ENCODE data around the gene FAF1.

The FAF1 gene

DNA sequence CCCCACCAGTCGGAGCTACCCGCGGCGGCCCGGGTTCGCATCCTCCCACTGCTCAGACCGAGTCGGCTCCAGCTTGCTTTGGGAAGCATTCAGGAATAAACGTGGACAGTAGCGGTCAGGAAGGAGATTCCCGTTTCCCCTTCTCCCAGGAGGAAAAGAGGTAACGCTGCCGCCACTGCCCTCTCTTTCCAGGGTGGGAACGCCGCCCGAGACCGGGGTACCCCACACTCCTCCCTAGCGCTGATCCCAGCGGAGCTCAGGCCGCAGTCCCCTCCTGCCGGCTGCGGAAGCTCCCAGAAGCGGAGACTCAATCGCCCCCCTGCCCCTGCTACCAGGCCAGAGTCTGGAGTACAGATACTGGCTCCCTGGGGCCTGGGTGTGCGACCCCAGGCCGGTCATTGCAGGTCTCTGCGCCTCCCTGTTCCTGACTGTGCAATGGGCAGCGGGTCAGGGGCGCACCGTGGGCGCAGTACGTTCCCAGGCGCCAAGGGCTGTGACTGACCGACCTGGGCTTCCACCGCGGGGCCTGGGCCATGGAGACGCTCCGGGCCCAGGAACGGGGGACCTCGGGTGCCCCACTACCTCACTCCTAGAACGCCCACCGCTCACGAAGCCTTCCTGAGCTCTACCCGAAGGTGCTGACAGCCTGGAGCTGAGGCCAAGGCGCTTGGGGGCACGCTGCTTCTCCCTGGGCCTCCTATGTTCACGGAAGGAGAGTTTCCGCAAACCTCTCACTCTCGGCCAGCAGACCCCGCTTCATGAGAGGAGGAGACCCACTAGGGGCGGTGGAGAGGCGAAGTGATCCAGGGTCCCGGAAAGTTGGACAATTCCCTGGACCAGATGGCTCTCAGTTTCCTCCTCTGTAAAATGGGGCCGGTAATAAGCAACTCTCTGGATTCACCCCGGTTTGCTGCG lies 544.6 kb downstream of the FAF1 start:
- no peak for DNase-seq (ENCODE audit: low spot score)

DNA sequence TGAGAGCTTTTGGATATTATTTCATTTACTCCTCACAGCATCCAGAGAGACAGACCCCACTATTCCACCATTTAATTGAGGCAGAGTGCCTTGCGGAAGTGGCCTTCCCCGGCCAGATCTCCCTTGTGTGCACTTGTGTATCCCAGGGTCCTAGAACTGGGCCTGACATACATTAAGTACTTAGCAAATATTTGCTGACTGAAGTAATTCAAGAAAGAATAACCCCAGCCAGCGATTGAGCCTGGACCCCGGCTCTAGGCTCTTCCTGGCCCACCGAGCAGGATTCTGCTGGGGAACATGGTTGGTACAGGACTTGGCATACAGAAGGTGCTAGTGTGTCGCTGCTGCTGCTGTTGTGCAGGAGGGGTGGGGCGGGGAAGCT lies 545.2 kb downstream of the FAF1 start:
- DNase-seq (ENCODE audit: low spot score) = no peak

DNA sequence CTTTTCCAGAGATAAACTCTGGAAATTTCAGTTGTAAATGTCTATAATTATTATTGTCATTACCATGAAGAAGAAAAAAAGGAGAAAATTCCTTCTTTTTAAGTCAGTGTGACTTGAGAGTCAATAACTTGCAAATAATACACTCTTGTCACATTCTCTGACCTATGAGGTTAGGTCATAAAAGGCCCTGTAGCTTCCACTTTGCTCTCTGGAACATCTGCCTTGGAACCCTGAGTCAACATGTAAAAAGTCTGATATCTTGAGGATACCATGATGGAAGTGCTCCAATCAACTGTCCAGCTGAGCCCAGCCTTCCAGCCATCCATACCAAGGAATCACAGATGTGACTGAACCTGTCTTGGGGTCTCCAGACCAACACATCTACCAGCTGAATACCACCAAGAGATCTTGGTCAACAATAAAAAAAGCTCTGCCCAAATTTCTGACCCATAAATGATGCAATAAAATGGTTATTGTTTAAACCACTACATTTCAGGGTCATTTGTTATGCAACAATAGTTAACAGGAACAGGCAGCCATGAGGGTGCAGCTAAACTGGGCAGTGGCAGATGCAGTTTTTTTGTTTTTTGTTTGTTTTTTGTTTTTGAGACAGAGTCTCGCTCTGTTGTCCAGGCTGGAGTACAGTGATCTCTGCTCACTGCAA lies 547.1 kb downstream of the FAF1 start:
- DNase-seq (ENCODE audit: low spot score) = no peak

DNA sequence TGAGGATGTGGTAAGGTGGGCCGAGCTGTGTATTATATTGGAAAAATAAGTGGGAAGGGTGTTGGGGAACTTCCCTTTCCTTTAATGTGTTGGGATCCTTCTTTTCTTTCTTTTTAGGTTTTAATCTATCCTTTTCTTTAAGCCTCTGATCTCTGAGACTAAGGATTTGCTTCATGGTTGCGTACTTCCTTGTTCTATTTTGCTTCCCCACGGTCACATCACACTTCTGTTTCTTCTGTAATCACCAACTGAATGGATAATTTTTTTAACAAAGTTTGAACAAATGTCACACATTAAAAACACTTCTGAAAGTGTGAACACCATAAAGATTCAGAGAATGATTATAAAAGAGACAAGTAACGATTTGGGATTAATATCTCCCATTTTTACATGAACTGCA lies 554.3 kb downstream of the FAF1 start:
- DNase-seq (ENCODE audit: low spot score) = no peak

DNA sequence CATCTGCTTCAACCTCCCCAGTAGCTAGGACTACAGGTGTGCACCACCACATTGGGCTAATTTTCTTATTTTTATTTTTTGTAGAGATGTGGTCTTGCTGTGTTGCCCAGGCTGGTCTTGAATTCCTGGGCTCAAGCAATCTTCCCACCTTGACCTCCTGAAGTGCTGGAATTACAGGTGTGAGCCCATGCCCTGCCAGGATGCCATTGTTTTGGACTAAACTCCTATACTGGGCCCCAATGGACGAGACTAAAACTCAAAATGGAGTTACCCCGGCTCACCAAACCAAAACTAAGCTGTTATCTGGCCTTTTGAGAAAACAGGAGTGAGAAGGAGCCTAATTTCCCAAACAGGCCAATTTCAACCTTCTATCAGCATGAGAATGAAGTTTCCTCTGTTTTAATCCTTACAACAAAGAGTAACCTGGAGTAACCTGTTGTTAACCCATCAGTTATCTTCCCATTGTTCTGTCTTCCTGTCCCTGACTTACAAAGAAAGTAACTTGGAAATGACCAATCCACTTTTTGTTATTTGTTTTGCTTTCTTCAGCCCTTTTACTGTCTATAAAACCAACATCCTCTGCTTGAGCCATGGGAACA lies 566.4 kb downstream of the FAF1 start:
- DNase-seq (ENCODE audit: low spot score) = no peak

Data from CD4-positive, alpha-beta T cell treated with Interleukin-15 for 4 hours (primary cell).